Left kidney (tissue), 2 donors: ENCODE data around the gene CYP51A1. TPM values are rescaled to one million over a fixed set of nuclear protein-coding genes. Genes with fewer than 3 reads are reported as not detected.
"Not testable (repeated sequence)": the region's sequence is repeated elsewhere in the genome, so short reads cannot be mapped to it uniquely, and the experiment has no call there.

ENCODE experiments used
- DNase-seq: peaks from one replicate; pipeline ENCODE4 v3.0.0-alpha.2; 2013
- polyA plus RNA-seq: library from polyadenylated mRNA; unstranded; fragments of 120-200 nt; gene quantifications from one replicate; pipeline ENCODE4 v1.2.1, GENCODE V29; 2013; ENCODE audit not compliant: insufficient read length

Gene CYP51A1
- polyA plus RNA-seq, 1 donor, result 77.7 TPM

- DNase-seq, result no peak
Measured at GRCh38 chr7:92133133-92133736, 1.0 kb downstream of the CYP51A1 start.

GRCh38 chr7:92131764-92132330 is 2.4 kb downstream of the CYP51A1 start:
- DNase-seq, result no peak

- DNase-seq, result no peak
Measured at GRCh38 chr7:92131093-92131492, 3.2 kb downstream of the CYP51A1 start.

- DNase-seq, result no peak
Measured at GRCh38 chr7:92121681-92122080, 12.6 kb downstream of the CYP51A1 start.

DNA sequence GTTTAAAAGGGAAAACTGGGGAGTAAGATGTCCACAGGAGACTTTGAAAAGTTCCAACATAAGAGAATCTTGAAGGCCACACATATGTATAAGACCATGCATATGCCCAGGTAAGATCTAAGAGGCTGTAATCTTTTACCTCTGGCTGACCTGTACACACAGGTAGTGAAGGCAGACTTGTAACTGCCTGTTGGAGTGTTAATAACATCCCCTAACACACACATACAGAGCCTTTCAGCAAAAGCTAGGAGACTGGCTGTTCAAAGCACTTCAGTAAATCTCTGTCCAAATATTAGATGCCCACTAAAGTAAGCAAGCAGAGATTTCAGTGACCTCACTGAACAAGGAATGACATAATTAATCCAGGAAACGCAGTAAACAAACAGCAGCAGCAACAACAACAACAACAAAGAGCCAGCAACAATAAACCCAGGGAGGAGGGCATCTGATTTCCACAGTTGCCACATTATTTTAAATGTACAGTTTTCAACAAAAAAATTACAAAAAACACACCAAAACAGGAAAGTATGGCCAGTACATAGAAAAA is 15.0 kb downstream of the CYP51A1 start:
- no peak for DNase-seq

DNA sequence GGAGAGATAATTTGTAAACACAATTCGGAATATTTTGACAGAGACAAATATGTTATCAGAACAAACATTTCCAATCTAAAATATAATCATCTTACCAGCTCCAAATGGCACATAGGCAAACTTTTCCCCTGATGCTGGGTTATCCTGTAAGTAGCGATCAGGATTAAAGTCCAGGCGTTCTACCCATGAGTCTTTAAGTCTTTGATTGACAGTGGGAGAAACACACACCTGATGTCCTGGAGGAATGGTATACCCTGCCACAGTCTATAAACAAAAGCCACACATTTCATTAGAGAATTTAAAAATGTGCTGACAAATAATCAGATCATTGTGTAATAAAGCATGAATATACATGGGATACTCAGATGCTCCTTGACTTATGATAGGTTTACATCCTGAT is 17.3 kb downstream of the CYP51A1 start:
- no peak for DNase-seq

DNA sequence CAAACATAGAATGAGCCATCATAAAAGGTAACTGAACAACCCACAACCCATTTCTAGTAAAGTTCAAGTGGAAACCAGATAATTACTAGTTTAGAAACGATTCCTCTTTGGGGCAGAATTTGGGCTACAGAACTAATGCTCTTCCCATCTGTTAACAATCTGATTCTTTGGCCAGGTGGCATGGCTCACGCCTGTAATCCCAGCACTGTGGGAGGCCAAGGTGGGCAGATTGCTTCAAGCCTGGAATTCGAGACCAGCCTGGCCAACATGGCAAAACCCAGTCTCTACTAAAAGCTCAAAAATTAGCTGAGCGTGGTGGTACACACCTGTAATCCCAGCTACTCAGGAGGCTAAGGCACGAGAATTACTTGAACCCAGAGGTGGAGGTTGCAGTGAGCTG is 18.5 kb downstream of the CYP51A1 start:
- DNase-seq, result no peak

DNA sequence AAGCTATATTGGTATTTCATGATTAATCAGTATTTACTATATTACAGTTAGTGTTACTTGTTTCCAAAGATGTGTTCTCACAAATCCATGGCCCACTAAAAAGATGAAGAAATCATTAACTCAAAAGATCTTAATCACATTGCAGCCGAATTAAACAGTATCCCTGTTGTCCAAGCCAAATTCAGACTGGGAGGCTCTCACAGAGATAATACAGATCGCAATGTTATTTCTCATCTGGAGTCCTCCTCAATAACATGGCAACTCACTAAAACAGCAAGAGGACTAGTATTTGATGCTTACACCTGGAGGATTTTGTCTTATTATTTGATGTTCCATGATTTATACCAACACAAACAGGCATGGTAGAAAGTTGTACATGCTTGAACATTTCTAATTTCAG is 23.4 kb downstream of the CYP51A1 start:
- DNase-seq, result no peak

DNA sequence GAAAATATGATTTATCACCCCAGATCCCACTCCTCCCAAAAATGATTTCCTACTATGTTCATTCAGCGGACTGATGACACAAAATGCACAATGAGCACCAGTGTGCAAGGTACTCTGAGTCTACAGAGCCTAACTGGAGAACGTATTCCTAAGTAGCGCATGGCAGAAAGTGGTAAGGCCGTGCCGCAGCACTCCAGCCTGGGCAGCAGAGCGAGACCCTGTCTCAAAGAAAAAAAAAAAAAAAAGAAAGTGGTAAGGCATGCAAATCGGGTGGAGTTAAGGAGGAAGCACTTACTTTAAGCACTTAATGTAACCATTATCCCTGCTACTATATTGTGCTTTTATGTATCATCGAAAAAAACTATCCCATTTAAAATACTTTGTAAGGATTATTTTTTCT is 25.5 kb downstream of the CYP51A1 start:
- no peak for DNase-seq

DNA sequence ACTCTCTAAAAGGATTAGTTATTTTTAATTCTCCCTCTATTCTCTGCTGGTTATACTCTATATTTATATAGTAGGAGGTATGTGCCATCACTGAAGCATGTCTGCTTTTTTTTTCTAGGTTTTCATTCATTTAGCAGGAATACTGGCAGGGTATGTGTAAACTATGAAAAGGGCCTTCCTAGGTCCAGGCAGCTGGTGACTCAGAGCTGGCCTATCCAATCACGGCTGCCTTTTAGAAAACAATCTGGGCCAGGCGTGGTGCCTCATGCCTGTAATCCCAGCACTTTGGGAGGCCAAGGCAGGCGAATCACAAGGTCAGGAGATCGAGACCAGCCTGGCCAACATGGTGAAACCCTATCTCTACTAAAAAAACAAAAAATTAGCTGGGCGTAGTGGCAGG is 31.4 kb downstream of the CYP51A1 start:
- DNase-seq, result not testable (repeated sequence)

DNA sequence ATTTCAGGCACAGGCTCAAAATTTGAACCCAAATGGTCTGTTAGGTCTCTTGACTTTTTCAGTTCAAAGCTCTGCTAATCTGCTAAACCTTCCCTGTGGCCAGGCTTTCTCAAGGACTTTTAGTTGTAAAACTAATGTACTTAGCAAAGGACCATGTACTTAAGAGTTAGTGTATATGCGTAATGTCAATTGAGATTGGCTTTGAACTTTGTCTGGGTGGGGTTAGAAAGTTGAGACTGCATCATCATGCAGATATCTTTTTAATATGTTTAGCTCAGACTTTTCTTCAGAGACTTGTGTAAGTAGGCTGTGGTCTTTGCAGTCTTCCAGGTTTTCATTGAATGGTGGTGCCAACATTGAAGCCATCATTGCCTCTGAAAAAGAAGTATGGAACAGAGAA is 33.7 kb downstream of the CYP51A1 start:
- no peak for DNase-seq

- no peak for DNase-seq
Measured at GRCh38 chr7:92095380-92095779, 38.9 kb downstream of the CYP51A1 start.

- no peak for DNase-seq
Measured at GRCh38 chr7:92092210-92092609, 42.1 kb downstream of the CYP51A1 start.

DNA sequence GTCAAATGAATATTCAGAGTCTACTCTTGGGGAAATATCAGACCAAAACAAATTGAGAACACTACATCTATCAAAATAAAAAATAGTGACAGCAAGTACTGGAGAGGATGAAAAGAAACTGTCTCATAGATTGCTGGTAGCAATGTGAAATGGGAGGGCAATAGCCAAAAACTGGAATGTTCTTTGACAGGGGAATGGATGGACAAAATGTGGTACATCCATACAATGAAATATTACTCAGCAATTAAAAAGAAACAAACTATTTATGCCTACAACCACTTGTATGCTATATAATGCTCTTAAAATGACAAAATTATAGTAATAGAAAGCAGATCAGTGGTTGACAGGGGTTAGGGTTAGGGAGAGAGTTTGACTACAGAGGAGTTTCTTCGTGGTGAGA is 46.0 kb downstream of the CYP51A1 start:
- DNase-seq, result no peak

- not testable (repeated sequence) for DNase-seq
Measured at GRCh38 chr7:92083922-92084321, 50.4 kb downstream of the CYP51A1 start.

GRCh38 chr7:92076509-92076908 is 57.8 kb downstream of the CYP51A1 start:
- no peak for DNase-seq

DNA sequence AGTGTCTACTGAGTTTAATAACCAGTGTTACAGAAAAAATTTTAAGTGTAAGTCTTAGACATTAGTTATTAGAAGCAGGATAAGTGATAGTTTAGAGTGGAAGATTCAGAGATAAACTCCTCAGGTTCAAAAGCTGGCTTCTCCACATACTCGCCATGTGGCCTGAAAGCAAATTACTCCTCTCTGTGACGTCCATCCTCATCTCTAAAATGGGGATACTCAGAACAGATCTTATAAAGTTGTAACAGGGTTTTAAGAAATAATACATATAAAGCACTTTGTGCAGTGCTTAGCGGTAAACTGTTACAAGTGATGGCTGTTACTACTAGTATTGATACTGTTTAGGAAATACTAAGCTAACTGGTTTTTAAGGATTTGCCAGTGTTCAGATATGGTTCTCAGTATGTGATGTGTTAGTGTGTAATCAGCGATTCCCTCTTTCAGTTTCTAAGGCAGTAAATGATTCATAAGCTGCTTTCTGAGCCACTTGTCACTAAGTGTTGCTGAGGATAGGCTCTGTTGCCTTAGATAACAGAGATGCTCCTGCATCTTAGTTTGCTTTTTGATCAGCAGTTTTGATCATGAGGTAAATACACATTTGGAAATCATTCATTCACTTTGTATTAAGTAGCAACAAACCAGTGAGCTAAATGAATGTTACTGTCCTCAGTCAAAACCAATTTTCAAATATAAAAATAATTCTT is 58.7 kb downstream of the CYP51A1 start:
- DNase-seq, result no peak

DNA sequence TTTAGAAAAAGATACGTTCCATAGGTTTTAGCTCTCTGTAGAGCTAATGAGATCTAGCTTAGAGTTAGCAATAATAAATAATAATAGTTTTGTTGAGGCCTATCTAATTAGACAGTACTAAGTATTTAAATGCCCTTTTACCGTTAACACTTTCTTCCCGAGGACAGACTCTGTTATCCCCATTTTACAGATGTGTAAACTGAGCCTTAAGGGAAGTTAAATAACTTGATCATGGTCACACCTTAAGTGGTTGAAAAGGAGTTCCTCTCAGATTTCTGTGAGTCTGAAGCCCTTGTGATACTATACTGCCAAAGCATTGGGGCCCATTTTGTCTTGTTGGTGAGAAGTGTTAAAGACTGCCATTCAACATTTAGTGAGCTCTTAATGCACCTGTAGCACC is 61.6 kb downstream of the CYP51A1 start:
- DNase-seq, result no peak

DNA sequence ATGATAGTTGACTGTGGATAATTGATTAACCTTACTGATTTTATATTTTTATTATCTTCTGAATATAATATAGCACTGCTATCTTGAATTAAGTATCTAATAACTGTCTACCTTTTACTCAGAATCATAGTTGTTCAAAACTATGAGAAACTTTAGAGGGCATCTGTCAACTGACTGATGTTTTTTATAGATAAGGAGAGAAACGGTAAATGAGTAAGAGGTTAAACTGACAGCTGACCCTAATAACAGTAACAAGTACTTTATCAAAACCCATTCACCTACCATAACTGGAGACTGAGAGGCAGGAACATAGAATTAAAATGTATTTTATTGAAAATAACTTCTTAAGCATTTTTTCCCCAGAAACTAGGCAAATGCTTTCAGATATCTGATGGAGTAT is 62.2 kb downstream of the CYP51A1 start:
- DNase-seq, result no peak

DNA sequence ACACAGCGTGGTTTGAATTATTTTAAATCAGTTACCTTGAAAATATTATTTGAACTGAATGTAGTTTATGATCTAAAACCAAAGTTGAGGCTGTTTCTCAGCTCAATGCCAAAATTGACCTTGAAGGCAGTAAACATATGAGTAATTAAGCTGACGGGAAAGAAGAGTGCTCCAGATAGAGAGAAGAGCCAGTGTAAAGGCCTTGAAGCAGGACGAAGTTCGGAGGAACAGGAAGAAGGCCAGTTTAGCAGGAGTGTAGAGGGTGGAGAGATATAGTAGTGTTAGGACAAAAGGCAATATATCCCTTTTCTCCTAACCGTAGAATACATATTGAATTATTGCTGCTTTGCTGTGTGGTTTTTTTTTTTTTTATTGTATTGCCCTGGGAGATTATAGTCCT is 63.2 kb downstream of the CYP51A1 start:
- no peak for DNase-seq

DNA sequence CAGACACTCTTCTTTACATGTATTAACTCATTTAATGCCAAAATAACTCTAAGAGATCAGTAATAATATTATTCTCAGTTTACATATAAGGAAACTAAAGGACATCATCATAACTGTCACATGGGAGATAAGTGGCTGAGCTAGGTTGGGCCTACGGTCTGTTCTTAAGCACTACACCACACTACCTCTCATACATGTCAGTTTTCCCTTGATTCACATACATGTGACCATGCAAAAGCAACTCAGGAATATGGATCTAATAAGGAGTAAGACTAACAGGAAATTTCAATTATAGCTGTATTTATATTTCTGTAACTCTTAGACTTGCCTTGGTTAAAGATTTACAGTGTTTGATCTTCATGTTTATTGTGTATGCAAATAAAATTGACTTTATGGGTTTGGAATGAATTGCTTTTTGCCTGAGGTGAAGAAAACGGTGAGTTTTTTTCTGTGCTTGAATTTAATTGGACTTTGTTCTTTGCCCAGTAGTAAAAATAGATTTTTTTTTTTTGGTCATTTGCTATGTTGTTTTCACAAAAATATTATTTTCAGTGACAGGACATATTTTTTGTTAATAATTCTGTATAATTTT is 69.7 kb downstream of the CYP51A1 start:
- DNase-seq, result no peak
